WTC11 (cell line): ENCODE results near the gene HMGN4. TPM values are rescaled to one million over a fixed set of nuclear protein-coding genes. Genes with fewer than 3 reads are reported as not detected.

ENCODE experiments used
- ATAC-seq: fragments of 200-7000 bp; cut with Tn5 transposase; 2 replicates; pipeline ENCODE4 v1.10.0; 2021; ENCODE audit warnings: mild to moderate bottlenecking, moderate library complexity
- CTCF ChIA-PET: fragments of 300-600 bp; sonication (Branson Sonifier 250); formaldehyde crosslinking; loops from one replicate; lab custom pipeline; 2021; ENCODE audit warnings: antibody characterized with exemption; lab: Charles Lee
- POLR2A ChIA-PET: fragments of 350-600 bp; sonication (Branson Sonifier 250); formaldehyde crosslinking; loops from one replicate; lab custom pipeline; 2021; ENCODE audit warnings: antibody characterized with exemption; lab: Charles Lee
- DNase-seq: peaks from one replicate; pipeline ENCODE4 v3.0.0; 2021; ENCODE audit warnings: low spot score
- H3K27ac Mint-ChIP-seq: 2 replicates; pipeline ENCODE4 v1.8.0; 2021; ENCODE audit warnings: mixed read lengths
- H3K27me3 Mint-ChIP-seq: 2 replicates; pipeline ENCODE4 v1.8.0; 2021; ENCODE audit warnings: low read depth, mild to moderate bottlenecking, moderate library complexity, mixed read lengths
- H3K36me3 Mint-ChIP-seq: 2 replicates; pipeline ENCODE4 v1.8.0; 2021; ENCODE audit warnings: mixed read lengths
- H3K4me1 Mint-ChIP-seq: 2 replicates; pipeline ENCODE4 v1.8.0; 2022; ENCODE audit warnings: mixed read lengths
- H3K4me3 Mint-ChIP-seq: 2 replicates; pipeline ENCODE4 v1.8.0; 2021; ENCODE audit warnings: mild to moderate bottlenecking, moderate library complexity, mixed read lengths
- H3K9me3 Mint-ChIP-seq: 2 replicates; pipeline ENCODE4 v1.8.0; 2021; ENCODE audit warnings: mixed read lengths
- ATF1 ChIP-seq: sonication (generic); formaldehyde crosslinking; IDR thresholded peaks from 2 replicates; pipeline ENCODE4 v1.8.1; 2023; ENCODE audit warnings: mild to moderate bottlenecking, moderate library complexity, missing genetic modification reagents
- CDX4 ChIP-seq: fragments of 250-450 bp; sonication (Bioruptor Pico); IDR thresholded peaks from 2 replicates; pipeline ENCODE4 v1.9.0; 2021; ENCODE audit warnings: moderate library complexity, mild to moderate bottlenecking, inconsistent platforms, borderline replicate concordance
- FOXJ3 ChIP-seq: sonication (generic); formaldehyde crosslinking; IDR thresholded peaks from 2 replicates; pipeline ENCODE4 v1.9.0; 2021; ENCODE audit warnings: missing genetic modification reagents, mild to moderate bottlenecking, borderline replicate concordance
- FOXP4 ChIP-seq: sonication (generic); formaldehyde crosslinking; IDR thresholded peaks from 2 replicates; pipeline ENCODE4 v1.8.0; 2022; ENCODE audit warnings: mild to moderate bottlenecking, missing genetic modification reagents
- GABPB1 ChIP-seq: sonication (generic); formaldehyde crosslinking; IDR thresholded peaks from 2 replicates; pipeline ENCODE4 v1.8.1; 2023; ENCODE audit warnings: mild to moderate bottlenecking, missing genetic modification reagents
- GTF2I ChIP-seq: fragments of 250-450 bp; sonication (Bioruptor Pico); conservative IDR thresholded peaks from 2 replicates; pipeline ENCODE4 v1.4.0; 2021; ENCODE audit warnings: mild to moderate bottlenecking
- HMGA2 ChIP-seq: fragments of 250-450 bp; sonication (Bioruptor Pico); IDR thresholded peaks from 2 replicates; pipeline ENCODE4 v1.4.0; 2021; ENCODE audit warnings: mild to moderate bottlenecking, moderate library complexity
- IRF1 ChIP-seq: sonication (generic); formaldehyde crosslinking; IDR thresholded peaks from 2 replicates; pipeline ENCODE4 v1.8.0; 2023; ENCODE audit warnings: missing genetic modification reagents
- KAT7 ChIP-seq: sonication (generic); formaldehyde crosslinking; IDR thresholded peaks from 2 replicates; pipeline ENCODE4 v1.8.1; 2023; ENCODE audit warnings: missing genetic modification reagents, mild to moderate bottlenecking, borderline replicate concordance
- MAX ChIP-seq: sonication (generic); formaldehyde crosslinking; IDR thresholded peaks from 2 replicates; pipeline ENCODE4 v1.8.0; 2022; ENCODE audit warnings: mild to moderate bottlenecking, missing genetic modification reagents
- NR3C1 ChIP-seq: sonication (generic); formaldehyde crosslinking; conservative IDR thresholded peaks from 2 replicates; pipeline ENCODE4 v1.8.1; 2023; ENCODE audit warnings: low read depth, mild to moderate bottlenecking, missing genetic modification reagents
- SMAD4 ChIP-seq: sonication (generic); formaldehyde crosslinking; IDR thresholded peaks from 2 replicates; pipeline ENCODE4 v1.8.0; 2022; ENCODE audit warnings: mild to moderate bottlenecking, missing genetic modification reagents
- SP1 ChIP-seq: sonication (generic); formaldehyde crosslinking; conservative IDR thresholded peaks from 2 replicates; pipeline ENCODE4 v1.8.1; 2022; ENCODE audit warnings: missing genetic modification reagents
- USF1 ChIP-seq: sonication (generic); formaldehyde crosslinking; IDR thresholded peaks from 2 replicates; pipeline ENCODE4 v1.8.0; 2022; ENCODE audit warnings: mild to moderate bottlenecking, missing genetic modification reagents
- ZMAT4 ChIP-seq: fragments of 250-450 bp; sonication (Bioruptor Pico); IDR thresholded peaks from 2 replicates; pipeline ENCODE4 v1.9.0; 2021; ENCODE audit warnings: mild to moderate bottlenecking
- ZNF232 ChIP-seq: sonication (generic); formaldehyde crosslinking; IDR thresholded peaks from 2 replicates; pipeline ENCODE4 v1.8.0; 2022; ENCODE audit warnings: mild to moderate bottlenecking, missing genetic modification reagents
- total RNA-seq: library from RNA; stranded (reverse); gene quantifications from 3 replicates; pipeline ENCODE4 v1.2.3, GENCODE V29; 2021
- TF ChIP-seq, protein P1 (sequence below): sonication (generic); formaldehyde crosslinking; IDR thresholded peaks from 2 replicates; pipeline ENCODE4 v1.8.0; 2023; ENCODE audit warnings: missing genetic modification reagents, mild to moderate bottlenecking, borderline replicate concordance
- TF ChIP-seq, protein P2 (sequence below): sonication (generic); formaldehyde crosslinking; IDR thresholded peaks from 2 replicates; pipeline ENCODE4 v1.8.0; 2022; ENCODE audit warnings: missing genetic modification reagents

HMGN4 gene
- total RNA-seq, 1 experiment from 2014 or later = 57.1 TPM

- TF ChIP-seq, protein P1, sequence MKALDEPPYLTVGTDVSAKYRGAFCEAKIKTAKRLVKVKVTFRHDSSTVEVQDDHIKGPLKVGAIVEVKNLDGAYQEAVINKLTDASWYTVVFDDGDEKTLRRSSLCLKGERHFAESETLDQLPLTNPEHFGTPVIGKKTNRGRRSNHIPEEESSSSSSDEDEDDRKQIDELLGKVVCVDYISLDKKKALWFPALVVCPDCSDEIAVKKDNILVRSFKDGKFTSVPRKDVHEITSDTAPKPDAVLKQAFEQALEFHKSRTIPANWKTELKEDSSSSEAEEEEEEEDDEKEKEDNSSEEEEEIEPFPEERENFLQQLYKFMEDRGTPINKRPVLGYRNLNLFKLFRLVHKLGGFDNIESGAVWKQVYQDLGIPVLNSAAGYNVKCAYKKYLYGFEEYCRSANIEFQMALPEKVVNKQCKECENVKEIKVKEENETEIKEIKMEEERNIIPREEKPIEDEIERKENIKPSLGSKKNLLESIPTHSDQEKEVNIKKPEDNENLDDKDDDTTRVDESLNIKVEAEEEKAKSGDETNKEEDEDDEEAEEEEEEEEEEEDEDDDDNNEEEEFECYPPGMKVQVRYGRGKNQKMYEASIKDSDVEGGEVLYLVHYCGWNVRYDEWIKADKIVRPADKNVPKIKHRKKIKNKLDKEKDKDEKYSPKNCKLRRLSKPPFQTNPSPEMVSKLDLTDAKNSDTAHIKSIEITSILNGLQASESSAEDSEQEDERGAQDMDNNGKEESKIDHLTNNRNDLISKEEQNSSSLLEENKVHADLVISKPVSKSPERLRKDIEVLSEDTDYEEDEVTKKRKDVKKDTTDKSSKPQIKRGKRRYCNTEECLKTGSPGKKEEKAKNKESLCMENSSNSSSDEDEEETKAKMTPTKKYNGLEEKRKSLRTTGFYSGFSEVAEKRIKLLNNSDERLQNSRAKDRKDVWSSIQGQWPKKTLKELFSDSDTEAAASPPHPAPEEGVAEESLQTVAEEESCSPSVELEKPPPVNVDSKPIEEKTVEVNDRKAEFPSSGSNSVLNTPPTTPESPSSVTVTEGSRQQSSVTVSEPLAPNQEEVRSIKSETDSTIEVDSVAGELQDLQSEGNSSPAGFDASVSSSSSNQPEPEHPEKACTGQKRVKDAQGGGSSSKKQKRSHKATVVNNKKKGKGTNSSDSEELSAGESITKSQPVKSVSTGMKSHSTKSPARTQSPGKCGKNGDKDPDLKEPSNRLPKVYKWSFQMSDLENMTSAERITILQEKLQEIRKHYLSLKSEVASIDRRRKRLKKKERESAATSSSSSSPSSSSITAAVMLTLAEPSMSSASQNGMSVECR = no peak
- TF ChIP-seq ZMAT4 (CRISPR knock-in tag) = no peak
- TF ChIP-seq SP1 (CRISPR knock-in tag) = no peak
- TF ChIP-seq FOXJ3 (CRISPR knock-in tag) = no peak
- no peak for TF ChIP-seq CDX4
- TF ChIP-seq HMGA2 (CRISPR knock-in tag) = no peak
- no peak for TF ChIP-seq KAT7 (CRISPR knock-in tag)
Observed at GRCh38 chr6:26519359-26519758, 18.8 kb upstream of the HMGN4 start (continued).

DNA sequence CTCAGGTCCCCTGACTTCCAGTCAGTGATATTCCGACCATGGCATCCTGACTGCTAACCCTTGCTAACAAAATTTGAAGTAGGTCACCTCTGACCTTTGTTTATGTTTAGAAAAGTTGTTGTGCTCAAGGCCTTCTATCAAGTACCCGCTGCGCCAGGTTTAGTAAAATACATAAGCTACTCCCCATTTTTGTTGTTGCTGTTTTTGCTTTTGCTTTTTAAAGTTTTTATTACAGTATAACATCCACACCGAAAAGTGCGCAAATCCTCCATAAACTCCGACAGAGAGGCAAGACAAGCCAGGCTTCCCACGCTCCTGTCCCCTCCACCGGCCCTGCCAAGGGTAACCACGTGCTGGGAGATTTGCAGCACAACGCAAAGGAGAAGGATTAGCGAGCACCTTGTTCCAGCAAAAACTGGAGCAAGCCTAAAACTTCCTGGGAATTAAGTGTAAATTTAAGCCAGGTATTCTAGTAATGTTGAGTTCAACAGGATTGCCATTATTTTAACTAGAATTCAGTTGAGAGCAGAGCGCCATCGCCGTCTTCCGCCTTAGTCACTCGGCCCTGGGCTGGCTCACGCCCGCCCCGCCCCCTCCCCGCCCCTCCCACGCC lies 17.8 kb upstream of the HMGN4 start:
- peak; percentile 6 for ATAC-seq
- no peaks in the 10 kb centered on the region for H3K9me3 Mint-ChIP-seq
- DNase-seq = peak; percentile 49
- no peaks in the 10 kb centered on the region for H3K27me3 Mint-ChIP-seq
- ChIA-PET CTCF (interaction anchor here (0.7 to 2.6 kb wide), 5 partner anchors 12 to 206 kb away, joined by 3 to 13 read pairs (median 6); no protein-coding TSS in a partner anchor), POLR2A (no interaction called here)
- peaks cover 26% of the 10 kb centered on the region for H3K4me1 Mint-ChIP-seq
- peak overlapping the region; percentile 75 for H3K4me3 Mint-ChIP-seq
- H3K27ac Mint-ChIP-seq = peak overlapping the region; percentile 94
- no peaks in the 10 kb centered on the region for H3K36me3 Mint-ChIP-seq
- TF ChIP-seq IRF1 (CRISPR knock-in tag) (no peak), NR3C1 (CRISPR knock-in tag) (no peak), GABPB1 (peak; percentile 47; the same call in 1 of the 2 replicates), MAX (peak; percentile 86), FOXP4 (CRISPR knock-in tag) (no peak), KAT7 (CRISPR knock-in tag) (no peak), ZMAT4 (CRISPR knock-in tag) (no peak), ATF1 (no peak), SMAD4 (CRISPR knock-in tag) (no peak), ZNF232 (CRISPR knock-in tag) (0 out of 2 replicates have a peak, but pooled peaks have one; percentile 23), USF1 (peak; percentile 48; the same call in 1 of the 2 replicates), GTF2I (no peak)
- TF ChIP-seq, protein P2, sequence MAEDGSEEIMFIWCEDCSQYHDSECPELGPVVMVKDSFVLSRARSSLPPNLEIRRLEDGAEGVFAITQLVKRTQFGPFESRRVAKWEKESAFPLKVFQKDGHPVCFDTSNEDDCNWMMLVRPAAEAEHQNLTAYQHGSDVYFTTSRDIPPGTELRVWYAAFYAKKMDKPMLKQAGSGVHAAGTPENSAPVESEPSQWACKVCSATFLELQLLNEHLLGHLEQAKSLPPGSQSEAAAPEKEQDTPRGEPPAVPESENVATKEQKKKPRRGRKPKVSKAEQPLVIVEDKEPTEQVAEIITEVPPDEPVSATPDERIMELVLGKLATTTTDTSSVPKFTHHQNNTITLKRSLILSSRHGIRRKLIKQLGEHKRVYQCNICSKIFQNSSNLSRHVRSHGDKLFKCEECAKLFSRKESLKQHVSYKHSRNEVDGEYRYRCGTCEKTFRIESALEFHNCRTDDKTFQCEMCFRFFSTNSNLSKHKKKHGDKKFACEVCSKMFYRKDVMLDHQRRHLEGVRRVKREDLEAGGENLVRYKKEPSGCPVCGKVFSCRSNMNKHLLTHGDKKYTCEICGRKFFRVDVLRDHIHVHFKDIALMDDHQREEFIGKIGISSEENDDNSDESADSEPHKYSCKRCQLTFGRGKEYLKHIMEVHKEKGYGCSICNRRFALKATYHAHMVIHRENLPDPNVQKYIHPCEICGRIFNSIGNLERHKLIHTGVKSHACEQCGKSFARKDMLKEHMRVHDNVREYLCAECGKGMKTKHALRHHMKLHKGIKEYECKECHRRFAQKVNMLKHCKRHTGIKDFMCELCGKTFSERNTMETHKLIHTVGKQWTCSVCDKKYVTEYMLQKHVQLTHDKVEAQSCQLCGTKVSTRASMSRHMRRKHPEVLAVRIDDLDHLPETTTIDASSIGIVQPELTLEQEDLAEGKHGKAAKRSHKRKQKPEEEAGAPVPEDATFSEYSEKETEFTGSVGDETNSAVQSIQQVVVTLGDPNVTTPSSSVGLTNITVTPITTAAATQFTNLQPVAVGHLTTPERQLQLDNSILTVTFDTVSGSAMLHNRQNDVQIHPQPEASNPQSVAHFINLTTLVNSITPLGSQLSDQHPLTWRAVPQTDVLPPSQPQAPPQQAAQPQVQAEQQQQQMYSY (CRISPR knock-in tag) = no peak
